IPS-15b (cell line): ENCODE results near the gene ZNF638.
"Not testable (repeated sequence)": the region's sequence is repeated elsewhere in the genome, so short reads cannot be mapped to it uniquely, and the experiment has no call there.

Experiments used
- H3K27me3 ChIP-seq: one replicate; pipeline ENCODE4 v1.6.1; 2013; ENCODE audit warnings: low read length; ENCODE audit not compliant: control insufficient read depth, insufficient read depth
- H3K36me3 ChIP-seq: one replicate; pipeline ENCODE4 v1.6.1; 2013; ENCODE audit warnings: low read length; ENCODE audit not compliant: control insufficient read depth, insufficient read depth
- H3K4me1 ChIP-seq: one replicate; pipeline ENCODE4 v1.6.1; 2013; ENCODE audit warnings: mild to moderate bottlenecking, low read length; ENCODE audit not compliant: control insufficient read depth, insufficient read depth
- H3K4me3 ChIP-seq: one replicate; pipeline ENCODE4 v1.5.1; 2013; ENCODE audit warnings: low read depth, low read length
- H3K9ac ChIP-seq: one replicate; pipeline ENCODE4 v1.6.1; 2013; ENCODE audit warnings: low read depth, mild to moderate bottlenecking, low read length
- H3K9me3 ChIP-seq: one replicate; pipeline ENCODE4 v1.6.1; 2013; ENCODE audit warnings: mild to moderate bottlenecking, low read length; ENCODE audit not compliant: control insufficient read depth, insufficient read depth

ZNF638 gene

DNA sequence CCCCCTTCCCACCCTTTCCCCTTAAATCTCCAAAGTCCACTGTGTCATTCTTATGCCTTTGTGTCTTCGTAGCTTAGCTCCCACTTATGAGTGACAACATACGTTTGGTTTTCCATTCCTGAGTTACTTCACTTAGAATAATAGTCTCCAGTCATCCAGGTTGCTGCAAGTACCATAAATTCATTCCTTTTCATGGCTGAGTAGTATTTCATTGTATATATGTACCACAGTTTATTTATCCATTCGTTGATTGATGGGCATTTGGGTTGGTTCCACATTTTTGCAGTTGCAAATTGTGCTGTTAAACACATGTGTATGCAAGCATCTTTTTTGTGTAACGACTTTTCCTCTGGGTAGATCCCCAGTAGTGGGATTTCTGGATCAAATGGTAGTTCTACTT is 14.5 kb upstream of the ZNF638 start:
- Histone ChIP-seq H3K36me3 (no peaks in the 10 kb centered on the region), H3K4me3 (no peak overlapping the region), H3K4me1 (no peaks in the 10 kb centered on the region), H3K27me3 (no peaks in the 10 kb centered on the region), H3K9me3 (peaks cover 3% of the 10 kb centered on the region), H3K9ac (no peak overlapping the region)

DNA sequence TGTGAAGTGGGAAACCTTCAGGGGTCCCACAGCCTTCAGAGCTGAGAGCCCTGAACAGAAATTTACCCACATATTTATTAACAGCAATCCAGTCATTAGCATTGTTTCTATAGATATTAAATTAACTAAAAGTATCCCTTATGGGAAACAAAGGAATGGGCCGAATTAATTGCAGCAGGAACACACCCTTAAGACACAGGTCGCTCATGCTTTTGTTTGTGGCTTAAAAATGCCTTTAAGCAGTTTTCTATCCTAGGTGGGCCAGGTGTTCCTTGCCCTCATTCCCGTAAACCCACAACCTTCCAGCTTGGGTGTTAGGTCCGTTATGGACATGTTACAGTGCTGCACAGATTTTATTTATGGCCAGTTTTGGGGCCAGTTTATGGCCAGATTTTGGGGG is 13.7 kb upstream of the ZNF638 start:
- H3K27me3 ChIP-seq, H3K9ac ChIP-seq, H3K4me1 ChIP-seq, H3K36me3 ChIP-seq, H3K4me3 ChIP-seq, H3K9me3 ChIP-seq: not testable (repeated sequence)

GRCh38 chr2:71323386-71323785 is 8.2 kb upstream of the ZNF638 start:
- no peaks in the 10 kb centered on the region for H3K9me3 ChIP-seq

GRCh38 chr2:71326968-71327367 is 4.6 kb upstream of the ZNF638 start:
- H3K36me3 ChIP-seq: no peaks in the 10 kb centered on the region
- H3K9me3 ChIP-seq: no peaks in the 10 kb centered on the region
- no peaks in the 10 kb centered on the region for H3K4me1 ChIP-seq
- no peak overlapping the region for H3K9ac ChIP-seq
- H3K27me3 ChIP-seq: no peaks in the 10 kb centered on the region
- no peak overlapping the region for H3K4me3 ChIP-seq

More at GRCh38 chr2:71323386-71323785, 8.2 kb upstream of the ZNF638 start:
- H3K36me3 ChIP-seq: no peaks in the 10 kb centered on the region
- no peak overlapping the region for H3K9ac ChIP-seq
- H3K4me1 ChIP-seq: no peaks in the 10 kb centered on the region
- H3K4me3 ChIP-seq: no peak overlapping the region
- no peaks in the 10 kb centered on the region for H3K27me3 ChIP-seq

- H3K9ac ChIP-seq: no peak overlapping the region
- no peaks in the 10 kb centered on the region for H3K9me3 ChIP-seq
- no peak overlapping the region for H3K4me3 ChIP-seq
- H3K4me1 ChIP-seq: no peaks in the 10 kb centered on the region
- no peaks in the 10 kb centered on the region for H3K36me3 ChIP-seq
- H3K27me3 ChIP-seq: no peaks in the 10 kb centered on the region
Measured at GRCh38 chr2:71327916-71328315, 3.7 kb upstream of the ZNF638 start.

DNA sequence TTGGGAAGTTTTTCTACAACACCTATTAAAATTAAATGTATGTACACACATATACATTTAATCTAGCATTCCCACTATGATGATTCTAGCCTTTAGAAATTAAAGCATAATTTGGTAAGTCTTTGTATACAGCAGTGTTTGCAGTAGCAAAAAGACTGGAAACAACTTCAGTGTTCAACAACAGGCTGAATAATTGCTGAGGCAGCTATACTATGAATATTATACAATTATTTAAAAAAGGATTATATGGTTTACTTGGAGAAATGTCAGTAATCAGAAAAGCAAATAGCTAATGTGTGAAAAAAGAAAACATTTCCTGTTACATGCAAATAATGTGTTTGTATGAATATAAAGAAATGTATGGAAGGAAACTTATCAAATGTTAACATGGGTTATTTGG is 1.4 kb upstream of the ZNF638 start:
- Histone ChIP-seq H3K4me1 (peaks cover 3% of the 10 kb centered on the region), H3K27me3 (no peaks in the 10 kb centered on the region), H3K9ac (no peak overlapping the region), H3K4me3 (no peak overlapping the region), H3K36me3 (no peaks in the 10 kb centered on the region), H3K9me3 (no peaks in the 10 kb centered on the region)

GRCh38 chr2:71330585-71331330 is 824 bp upstream of the ZNF638 start:
- Histone ChIP-seq H3K9me3 (no peaks in the 10 kb centered on the region), H3K36me3 (no peaks in the 10 kb centered on the region), H3K4me3 (no peak overlapping the region), H3K4me1 (peaks cover 3% of the 10 kb centered on the region), H3K9ac (no peak overlapping the region), H3K27me3 (no peaks in the 10 kb centered on the region)

DNA sequence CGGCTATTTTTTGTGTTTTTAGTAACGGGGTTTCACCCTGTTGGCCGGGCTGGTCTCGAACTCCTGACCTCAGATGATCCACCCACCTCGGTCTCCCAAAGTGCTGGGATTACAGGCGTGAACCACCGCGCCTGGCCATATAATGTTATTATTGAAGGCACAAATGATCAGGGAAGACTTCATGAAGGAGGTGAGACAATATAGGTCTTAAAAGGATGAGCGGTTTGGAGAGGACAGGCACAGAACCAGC is 326 bp upstream of the ZNF638 start:
- H3K9ac ChIP-seq, H3K4me1 ChIP-seq, H3K36me3 ChIP-seq, H3K4me3 ChIP-seq, H3K27me3 ChIP-seq, H3K9me3 ChIP-seq: not testable (repeated sequence)

- Histone ChIP-seq H3K4me1 (peaks cover 3% of the 10 kb centered on the region), H3K9ac (peak overlapping the region; percentile 98)
Measured at GRCh38 chr2:71332435-71332796, 834 bp downstream of the ZNF638 start.

GRCh38 chr2:71333619-71334018 is 2.0 kb downstream of the ZNF638 start:
- H3K4me1 ChIP-seq: peaks cover 3% of the 10 kb centered on the region
- H3K27me3 ChIP-seq: no peaks in the 10 kb centered on the region
- no peak overlapping the region for H3K9ac ChIP-seq
- H3K4me3 ChIP-seq: peak overlapping the region; percentile 18
- H3K9me3 ChIP-seq: no peaks in the 10 kb centered on the region
- H3K36me3 ChIP-seq: no peaks in the 10 kb centered on the region

More at GRCh38 chr2:71332435-71332796, 834 bp downstream of the ZNF638 start:
- Histone ChIP-seq H3K9me3 (no peaks in the 10 kb centered on the region), H3K36me3 (no peaks in the 10 kb centered on the region), H3K4me3 (peak overlapping the region; percentile 98), H3K27me3 (no peaks in the 10 kb centered on the region)

- no peaks in the 10 kb centered on the region for H3K27me3 ChIP-seq
- H3K36me3 ChIP-seq: no peaks in the 10 kb centered on the region
- peaks cover 12% of the 10 kb centered on the region for H3K4me1 ChIP-seq
- no peak overlapping the region for H3K4me3 ChIP-seq
- H3K9me3 ChIP-seq: no peaks in the 10 kb centered on the region
- no peak overlapping the region for H3K9ac ChIP-seq
Measured at GRCh38 chr2:71336384-71336783, 4.8 kb downstream of the ZNF638 start.

- H3K36me3 ChIP-seq: no peaks in the 10 kb centered on the region
Measured at GRCh38 chr2:71336802-71337201, 5.2 kb downstream of the ZNF638 start.

More at GRCh38 chr2:71336802-71337201, 5.2 kb downstream of the ZNF638 start:
- no peak overlapping the region for H3K4me3 ChIP-seq
- H3K4me1 ChIP-seq: peaks cover 12% of the 10 kb centered on the region
- H3K9ac ChIP-seq: no peak overlapping the region
- H3K27me3 ChIP-seq: no peaks in the 10 kb centered on the region
- H3K9me3 ChIP-seq: no peaks in the 10 kb centered on the region
